Measurements from ENCODE around the gene HSF4. TPM values are rescaled to one million over a fixed set of nuclear protein-coding genes. Genes with fewer than 3 reads are reported as not detected.

HSF4 gene
- total RNA-seq, 1 donor from 2014 or later = 5.7 TPM

GRCh38 chr16:67204076-67204475, 39.5 kb downstream of the HSF4 start:
- Mint-ChIP-seq H3K27ac (ENCODE audit: unreplicated experiment) (no peak overlapping the region), H3K36me3 (ENCODE audit: low read depth, unreplicated experiment) (peaks cover 7% of the 10 kb centered on the region), H3K27me3 (ENCODE audit: unreplicated experiment) (peaks cover 18% of the 10 kb centered on the region), H3K4me1 (ENCODE audit: unreplicated experiment) (peaks cover 10% of the 10 kb centered on the region), H3K9me3 (ENCODE audit: unreplicated experiment) (no peaks in the 10 kb centered on the region), H3K4me3 (ENCODE audit: unreplicated experiment) (no peak overlapping the region)
- DNase-seq (ENCODE audit: low spot score) = no peak
- TF ChIP-seq CTCF (IDR thresholded peaks at IDR 0.05; ENCODE audit: unreplicated experiment) = no peak

GRCh38 chr16:67206129-67206837, 41.7 kb downstream of the HSF4 start:
- Mint-ChIP-seq H3K4me3 (ENCODE audit: unreplicated experiment) (peak overlapping the region; percentile 64), H3K27ac (ENCODE audit: unreplicated experiment) (peak overlapping the region; percentile 80), H3K9me3 (ENCODE audit: unreplicated experiment) (no peaks in the 10 kb centered on the region), H3K27me3 (ENCODE audit: unreplicated experiment) (peaks cover 17% of the 10 kb centered on the region), H3K36me3 (ENCODE audit: low read depth, unreplicated experiment) (peaks cover 11% of the 10 kb centered on the region), H3K4me1 (ENCODE audit: unreplicated experiment) (peaks cover 12% of the 10 kb centered on the region)
- DNase-seq (ENCODE audit: low spot score) = no peak
- TF ChIP-seq CTCF (IDR thresholded peaks at IDR 0.05; ENCODE audit: unreplicated experiment) = no peak

DNA sequence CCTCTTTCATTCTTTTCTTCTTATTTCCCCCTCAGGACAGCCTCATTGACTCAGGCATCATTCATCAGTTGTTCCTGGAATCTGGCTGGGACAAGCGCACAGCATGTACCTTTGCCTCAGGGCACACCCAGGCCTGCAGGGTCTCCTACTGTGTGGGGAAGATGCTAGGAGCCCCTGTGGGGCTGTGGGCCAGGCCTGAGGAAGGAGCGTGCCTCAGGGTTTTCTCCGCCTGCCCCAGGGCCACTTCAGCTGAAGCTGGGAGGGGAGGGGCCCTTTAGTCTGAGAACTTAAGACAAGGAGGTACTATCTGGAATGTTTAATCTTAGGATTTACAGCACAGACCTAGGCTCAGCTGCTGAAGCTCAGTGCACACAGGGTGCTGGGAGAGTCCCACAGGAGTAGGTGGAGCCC, 42.3 kb downstream of the HSF4 start:
- H3K27ac Mint-ChIP-seq (ENCODE audit: unreplicated experiment) = peak overlapping the region; percentile 9
- no peak overlapping the region for H3K4me3 Mint-ChIP-seq (ENCODE audit: unreplicated experiment)
- peaks cover 20% of the 10 kb centered on the region for H3K27me3 Mint-ChIP-seq (ENCODE audit: unreplicated experiment)
- H3K4me1 Mint-ChIP-seq (ENCODE audit: unreplicated experiment) = peaks cover 17% of the 10 kb centered on the region
- no peak for TF ChIP-seq CTCF (IDR thresholded peaks at IDR 0.05; ENCODE audit: unreplicated experiment)
- DNase-seq (ENCODE audit: low spot score) = no peak
- no peaks in the 10 kb centered on the region for H3K9me3 Mint-ChIP-seq (ENCODE audit: unreplicated experiment)
- H3K36me3 Mint-ChIP-seq (ENCODE audit: low read depth, unreplicated experiment) = peaks cover 11% of the 10 kb centered on the region

GRCh38 chr16:67207249-67208091, 42.9 kb downstream of the HSF4 start:
- TF ChIP-seq CTCF (IDR thresholded peaks at IDR 0.05; ENCODE audit: unreplicated experiment) = no peak
- no peak for DNase-seq (ENCODE audit: low spot score)
- H3K27me3 Mint-ChIP-seq (ENCODE audit: unreplicated experiment) = peaks cover 20% of the 10 kb centered on the region
- peaks cover 11% of the 10 kb centered on the region for H3K36me3 Mint-ChIP-seq (ENCODE audit: low read depth, unreplicated experiment)
- H3K4me1 Mint-ChIP-seq (ENCODE audit: unreplicated experiment) = peaks cover 18% of the 10 kb centered on the region
- no peak overlapping the region for H3K4me3 Mint-ChIP-seq (ENCODE audit: unreplicated experiment)
- H3K9me3 Mint-ChIP-seq (ENCODE audit: unreplicated experiment) = no peaks in the 10 kb centered on the region
- no peak overlapping the region for H3K27ac Mint-ChIP-seq (ENCODE audit: unreplicated experiment)

Measured in endothelial cell (in vitro differentiated cells).